Kasumi-1 (cell line): Measurements from ENCODE around the gene RPS19BP1.

Experiments
- DNase-seq, 2 experiments: peaks; one replicate each; lab custom pipeline; 2025; lab: John Stamatoyannopoulos, UW

The RPS19BP1 gene, protein sequence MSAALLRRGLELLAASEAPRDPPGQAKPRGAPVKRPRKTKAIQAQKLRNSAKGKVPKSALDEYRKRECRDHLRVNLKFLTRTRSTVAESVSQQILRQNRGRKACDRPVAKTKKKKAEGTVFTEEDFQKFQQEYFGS

DNA sequence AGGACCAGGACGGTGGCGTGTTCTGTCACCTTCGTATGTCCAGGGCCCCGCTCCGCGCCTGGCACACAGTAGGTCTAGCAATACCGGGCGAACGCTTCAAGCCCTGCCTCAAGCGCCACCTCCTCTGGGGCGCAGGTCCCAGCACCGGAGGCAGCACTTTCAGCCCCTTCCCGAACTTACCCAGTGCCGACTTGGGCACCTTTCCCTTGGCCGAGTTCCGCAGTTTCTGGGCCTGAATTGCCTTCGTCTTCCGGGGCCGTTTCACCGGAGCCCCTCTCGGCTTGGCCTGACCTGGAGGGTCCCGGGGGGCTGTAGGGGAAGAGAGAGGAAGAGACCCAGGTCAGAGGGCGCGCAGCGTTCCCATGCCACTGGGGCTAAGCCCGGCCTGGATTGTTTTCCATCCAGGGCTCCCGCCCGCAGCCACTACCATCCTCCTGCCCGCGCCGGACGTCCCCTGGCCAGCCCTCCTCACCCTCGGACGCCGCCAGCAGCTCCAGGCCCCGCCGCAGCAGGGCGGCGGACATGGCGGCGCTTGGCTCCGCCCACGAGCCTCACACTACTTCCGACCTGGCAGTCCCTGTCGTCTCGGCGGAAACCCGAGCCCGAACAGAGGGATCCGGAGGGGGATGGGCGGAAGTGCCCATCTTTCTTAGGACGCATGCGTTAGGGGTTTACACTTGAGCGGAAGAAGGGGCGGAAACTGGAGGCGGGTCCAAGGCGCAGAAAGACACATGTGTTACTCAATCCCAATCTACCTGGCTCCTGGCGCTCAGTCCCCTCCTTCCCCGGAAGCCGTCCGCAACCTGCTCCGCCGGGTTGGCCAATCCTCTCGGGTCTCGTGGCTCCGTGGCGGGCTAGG, at the start of gene RPS19BP1:
RPS19BP1 (minus strand) TSS at position 534 of the 859 bp plus-strand sequence; CDS start at position 524, 10 bp downstream.
- DNase-seq = peak; percentile 100

DNA sequence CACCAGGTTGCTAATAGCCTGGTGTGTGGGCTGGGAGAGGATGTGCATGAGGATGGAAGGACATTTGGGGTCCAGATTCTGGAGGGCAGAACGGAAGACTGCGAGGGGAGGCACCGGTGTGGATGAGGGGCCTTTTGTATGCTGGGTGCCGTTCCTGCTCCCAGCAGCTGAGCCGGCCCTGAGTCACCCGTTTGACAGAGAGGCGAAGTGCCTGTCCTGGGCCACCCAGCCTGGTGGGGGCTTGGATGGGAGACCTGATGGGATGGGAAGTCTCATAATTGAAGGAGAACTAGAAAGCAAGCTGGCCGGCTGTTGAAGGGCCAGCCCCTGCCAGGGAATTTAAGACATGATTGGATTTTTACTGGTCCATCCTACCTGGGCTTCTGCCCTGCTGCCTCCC, 48.8 kb upstream of the RPS19BP1 start:
- no peak for DNase-seq

DNA sequence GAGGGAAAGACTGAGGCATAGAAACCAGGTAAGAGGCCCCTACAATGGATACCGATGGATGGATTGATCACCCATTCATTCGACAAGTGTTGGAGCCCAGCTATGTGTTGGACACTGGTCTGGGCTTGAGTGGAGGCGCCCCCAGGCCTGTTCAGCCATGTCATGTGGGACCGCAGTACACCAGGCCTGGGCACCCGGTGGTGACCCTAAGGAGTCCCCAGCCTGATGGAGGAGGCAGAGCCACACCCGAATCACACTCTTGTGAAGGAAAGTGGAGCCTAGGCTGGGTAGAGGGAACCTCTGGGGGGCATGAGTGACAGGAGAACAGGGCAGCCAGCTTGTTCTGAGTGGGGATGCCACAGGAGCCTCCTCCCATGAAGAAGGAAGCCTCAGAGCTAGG, 48.2 kb upstream of the RPS19BP1 start:
- no peak for DNase-seq

DNA sequence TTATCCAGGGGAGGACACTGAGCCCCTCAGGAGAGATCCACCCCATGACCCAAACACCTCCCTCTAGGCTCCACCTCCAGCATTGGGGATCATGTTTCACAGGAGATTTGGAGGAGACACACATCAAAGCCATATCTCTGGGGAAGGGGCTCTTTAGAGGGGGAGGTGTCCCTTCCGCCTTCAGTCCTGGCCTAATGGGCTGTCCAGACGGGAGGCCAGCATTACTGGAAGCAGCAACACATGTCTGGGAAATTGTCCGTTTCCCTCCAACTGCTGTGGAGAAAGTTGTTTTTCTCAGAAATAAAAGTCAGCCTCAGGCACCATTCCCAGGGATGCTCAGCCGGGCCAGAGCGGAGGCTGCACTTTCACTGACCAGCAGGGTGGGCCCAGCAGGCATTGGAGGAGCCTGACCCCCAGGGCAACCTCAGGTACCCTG, 47.5 kb upstream of the RPS19BP1 start:
- DNase-seq = no peak

DNA sequence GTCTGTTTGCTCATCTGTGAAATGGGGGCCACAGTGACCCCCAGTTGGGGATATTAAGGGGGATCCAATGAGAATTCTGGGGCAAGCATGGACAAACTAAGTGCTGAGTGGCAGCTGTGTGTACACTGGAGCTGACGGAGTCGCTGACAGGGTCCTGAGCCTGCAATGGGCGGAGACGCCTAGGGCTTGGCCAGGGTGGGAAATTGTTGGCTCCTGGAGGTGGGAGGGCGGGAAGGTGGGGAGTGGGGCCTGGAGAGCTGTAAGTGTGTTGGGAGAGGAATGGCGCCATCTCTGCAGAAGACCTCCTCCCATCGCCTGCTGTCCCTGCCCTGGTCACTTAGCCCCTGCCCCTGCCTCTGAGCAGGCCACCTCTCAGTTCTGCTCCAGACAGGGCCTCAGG, 45.4 kb upstream of the RPS19BP1 start:
- no peak for DNase-seq

DNA sequence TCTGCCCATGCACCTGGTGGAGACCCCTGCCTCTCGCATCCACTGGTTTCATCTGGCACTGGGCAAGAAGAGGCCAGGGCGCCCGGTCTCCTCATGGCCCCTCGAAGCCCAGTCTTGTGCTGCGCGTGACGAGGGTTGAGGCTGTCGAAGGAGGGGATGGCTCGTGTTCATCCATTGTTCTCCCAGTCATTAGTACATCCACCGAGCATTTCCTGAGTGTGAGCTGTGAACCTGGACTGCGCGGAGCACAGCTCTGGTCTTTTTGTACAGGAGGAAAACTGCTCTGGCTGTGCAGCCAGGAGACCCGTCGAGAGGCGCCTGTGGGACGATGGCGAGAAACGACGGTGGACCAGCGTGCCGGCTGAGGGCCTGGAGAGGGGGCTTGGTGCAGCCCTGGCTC, 44.8 kb upstream of the RPS19BP1 start:
- DNase-seq = no peak

DNA sequence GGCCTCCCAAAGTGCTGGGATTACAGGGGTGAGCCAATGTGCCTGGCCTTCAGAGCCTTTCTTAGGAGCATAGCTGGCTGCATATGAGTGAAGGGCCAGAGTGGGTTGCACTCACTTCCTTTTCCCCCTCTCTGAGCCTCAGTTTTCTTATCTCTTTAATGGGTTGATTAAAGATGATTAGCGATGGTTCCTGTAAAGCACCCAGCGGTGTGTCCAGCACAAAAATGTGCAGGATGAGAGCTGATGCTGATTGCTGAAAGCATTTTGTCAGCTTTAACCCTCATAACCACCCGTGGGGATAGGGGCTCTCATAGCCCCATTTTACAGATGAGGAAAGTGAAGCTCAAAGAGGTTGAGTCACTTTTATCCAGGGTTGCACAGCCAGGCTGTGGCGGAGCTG, 43.5 kb upstream of the RPS19BP1 start:
- no peak for DNase-seq

DNA sequence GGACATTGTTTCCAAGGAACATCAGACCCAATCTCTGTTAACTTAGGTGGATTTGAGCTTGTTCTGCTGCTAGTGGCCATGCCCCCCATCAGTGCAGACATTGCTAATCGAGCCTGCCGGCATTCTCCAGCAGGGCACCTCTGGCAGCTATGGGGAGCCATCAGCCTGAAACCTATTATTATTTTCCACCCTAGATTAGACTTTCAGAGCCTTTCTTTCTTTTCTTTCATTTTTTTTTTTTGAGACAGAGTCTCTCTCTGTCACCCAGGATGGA, 42.9 kb upstream of the RPS19BP1 start:
- DNase-seq = no peak

DNA sequence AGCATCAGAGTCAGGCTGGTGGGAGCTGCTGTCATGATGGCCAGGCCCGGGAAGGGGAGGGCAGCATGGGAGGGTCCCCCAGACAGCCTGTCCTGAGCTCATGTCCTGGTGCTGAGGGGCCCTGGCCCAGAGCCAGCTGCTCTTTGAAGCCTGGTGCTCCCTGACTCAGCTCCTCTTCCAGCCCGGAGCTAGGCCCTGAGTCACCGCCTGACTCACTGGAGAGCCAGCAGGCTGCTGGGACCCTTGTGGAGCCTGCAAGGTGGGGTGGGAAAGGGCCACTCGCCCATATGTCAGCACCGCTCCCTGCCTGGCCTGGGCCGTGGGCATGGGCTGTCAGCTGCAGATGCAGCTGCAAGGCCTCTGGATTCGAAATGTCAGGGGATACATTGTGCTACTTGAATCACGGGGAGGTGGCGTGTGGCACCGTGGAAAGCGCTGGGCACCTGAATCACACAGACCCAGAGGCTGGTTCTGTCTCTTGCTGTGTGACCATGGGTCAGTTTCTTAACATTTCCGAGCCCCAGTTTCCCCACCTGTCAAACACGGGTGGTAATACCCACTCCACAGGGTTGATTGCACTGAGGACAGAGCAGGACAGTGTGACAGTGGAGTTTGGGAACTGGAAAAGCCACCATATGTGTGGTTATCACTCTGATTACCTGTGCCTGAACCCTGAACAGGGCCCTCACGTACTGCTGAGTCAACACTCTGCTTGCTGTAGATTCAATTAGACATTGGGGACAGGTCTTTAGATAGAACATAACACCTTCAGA, 42.4 kb upstream of the RPS19BP1 start:
- no peak for DNase-seq

DNA sequence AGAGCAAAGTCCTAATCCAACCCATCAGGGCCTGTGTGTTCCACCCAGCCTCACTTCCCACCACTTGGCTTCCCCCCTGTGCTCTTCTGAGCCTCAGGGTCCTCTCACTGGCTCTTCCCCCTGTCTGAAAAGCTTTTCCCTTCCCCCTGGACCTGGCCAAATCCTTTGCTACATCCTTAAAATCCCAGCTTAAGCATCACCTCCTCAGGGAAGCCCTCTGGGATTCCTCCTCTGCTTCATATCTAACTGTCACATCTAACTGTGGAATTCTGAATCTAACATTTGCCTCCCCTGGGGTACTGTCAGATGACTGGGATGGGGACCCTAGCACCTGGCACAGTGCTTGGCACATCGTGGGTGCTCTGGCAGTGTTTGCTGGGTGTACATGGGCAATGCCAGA, 39.0 kb upstream of the RPS19BP1 start:
- DNase-seq = no peak

DNA sequence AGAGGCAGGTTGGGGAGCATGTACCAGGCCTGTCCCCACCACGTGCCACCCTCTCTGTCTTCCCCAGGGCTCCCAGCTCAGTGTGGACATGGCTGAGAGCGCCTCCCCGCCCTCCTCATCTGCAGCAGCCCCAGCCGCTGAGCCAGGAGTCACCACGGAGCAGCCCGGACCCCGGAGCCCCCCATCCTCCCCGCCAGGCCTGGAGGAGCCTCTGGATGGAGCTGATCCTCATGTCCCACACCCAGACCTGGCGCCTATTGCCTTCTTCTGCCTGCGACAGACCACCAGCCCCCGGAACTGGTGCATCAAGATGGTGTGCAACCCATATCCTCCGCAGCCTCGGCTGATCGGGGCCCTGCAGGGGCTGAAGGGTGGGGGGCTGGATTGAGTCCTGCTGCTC, 38.1 kb upstream of the RPS19BP1 start, which contains the start of gene CACNA1I:
CACNA1I (plus strand) TSS at position 89 of the 400 bp plus-strand sequence; CDS start at position 89, 0 bp downstream.
- no peak for DNase-seq

DNA sequence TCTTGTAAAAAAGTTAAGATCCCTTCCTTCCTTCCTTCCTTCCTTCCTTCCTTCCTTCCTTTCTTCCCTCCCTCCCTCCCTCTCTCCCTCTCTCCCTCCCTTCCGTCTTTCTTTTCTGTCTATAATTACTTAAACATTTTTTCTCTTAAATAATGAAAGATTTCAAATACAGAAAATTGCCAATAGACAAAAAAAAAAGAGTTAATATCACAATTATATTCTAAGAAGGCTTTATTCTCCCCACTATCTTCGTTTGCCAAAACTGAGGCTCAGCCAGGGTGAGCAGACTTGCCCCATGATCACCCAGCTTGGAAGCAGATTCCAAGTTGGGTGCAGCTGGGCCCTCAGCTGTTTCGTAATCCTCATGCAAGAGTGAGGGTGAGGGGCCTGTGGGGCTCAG, 37.7 kb upstream of the RPS19BP1 start:
- no peak for DNase-seq

DNA sequence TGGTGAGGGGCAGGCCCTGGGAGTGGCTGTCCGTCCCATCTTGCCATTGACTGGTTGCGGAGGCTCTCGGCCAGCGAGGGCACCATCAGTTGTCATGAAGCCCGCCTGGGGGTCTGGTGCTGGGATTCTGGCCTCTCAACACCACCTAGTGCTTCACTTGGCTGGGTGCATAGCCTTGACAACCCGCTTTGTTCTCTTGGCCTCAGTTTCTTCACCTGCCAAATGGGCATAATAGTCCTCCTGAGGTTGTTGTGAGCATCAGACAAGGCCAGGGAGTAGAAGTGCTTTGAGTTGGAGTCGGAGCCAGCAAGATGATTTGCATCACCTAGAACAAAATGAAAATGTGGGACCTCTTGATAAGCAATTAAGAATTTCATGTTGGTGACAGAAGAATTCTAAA, 36.5 kb upstream of the RPS19BP1 start:
- DNase-seq = no peak

DNA sequence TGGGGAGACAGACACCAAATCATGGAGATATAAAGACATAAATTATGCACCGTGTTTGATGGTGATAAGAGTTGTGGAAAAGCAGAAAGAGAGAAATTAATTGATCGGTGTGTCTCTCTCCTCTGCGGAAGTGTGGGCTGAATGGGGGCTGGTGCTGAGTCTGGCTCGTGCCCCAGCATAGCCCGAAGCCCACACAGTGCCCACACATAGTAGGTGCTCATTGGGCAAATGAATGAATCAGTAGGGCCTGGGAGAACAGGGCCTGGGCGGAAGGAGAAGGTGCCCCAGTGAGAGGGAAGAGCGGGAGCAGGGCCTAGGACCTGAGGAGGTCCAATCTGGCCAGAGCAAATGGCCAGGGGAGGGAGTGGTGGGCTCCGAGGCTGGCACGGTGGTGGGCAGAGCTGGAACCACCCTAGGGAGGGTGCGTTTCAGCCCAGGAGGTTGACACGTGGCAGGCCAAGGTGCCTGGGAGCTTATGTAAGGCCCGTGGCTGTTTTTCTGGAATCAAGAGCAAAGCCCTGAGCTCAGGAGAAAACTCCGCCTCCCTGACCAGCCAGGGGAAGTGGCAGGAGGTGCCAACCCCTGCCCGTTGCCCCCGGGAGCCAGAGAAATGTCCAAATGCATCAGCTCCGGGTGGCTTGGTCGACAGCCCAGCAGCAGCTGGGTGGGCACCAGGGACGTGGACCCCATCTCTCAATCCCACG, 35.9 kb upstream of the RPS19BP1 start:
- no peak for DNase-seq

DNA sequence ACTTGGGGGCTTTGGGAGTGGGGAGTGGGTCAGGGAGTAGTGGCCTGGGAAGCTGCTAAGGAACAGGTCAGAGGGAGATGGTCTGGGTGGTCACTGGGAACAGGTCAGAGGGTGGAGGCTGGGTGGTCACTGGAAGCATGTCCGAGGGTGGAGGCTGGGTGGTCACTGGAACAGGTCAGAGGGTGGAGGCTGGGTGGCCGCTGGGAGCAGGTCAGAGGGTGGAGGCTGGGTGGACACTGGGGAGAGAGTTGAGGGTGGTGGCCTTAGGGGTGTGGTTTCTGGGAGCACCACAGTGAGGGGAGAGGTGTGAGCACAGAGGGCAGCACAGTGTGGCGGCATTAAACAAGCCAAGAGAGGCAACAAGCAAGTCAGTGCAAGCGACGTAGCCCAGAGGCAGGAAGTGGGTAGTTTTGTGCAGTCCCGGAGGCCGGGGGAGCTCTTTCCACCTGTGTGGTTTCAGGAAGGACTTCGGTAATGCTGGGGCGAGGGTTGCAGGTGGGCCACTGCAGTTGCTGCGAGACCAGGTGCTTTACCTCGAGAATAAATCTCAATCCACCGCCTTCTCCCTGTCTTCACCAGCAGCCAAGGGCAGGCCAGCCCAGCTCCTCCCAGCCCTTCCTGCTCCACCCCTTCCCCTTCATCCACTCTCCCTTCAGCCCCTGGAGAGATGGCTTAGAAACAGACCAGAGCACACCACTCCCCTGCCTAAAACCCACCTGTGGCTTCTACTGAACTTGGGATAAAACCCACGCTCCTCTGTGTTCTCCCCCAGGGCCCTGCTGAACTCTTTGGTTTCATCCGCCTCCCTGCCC, 34.8 kb upstream of the RPS19BP1 start:
- no peak for DNase-seq

DNA sequence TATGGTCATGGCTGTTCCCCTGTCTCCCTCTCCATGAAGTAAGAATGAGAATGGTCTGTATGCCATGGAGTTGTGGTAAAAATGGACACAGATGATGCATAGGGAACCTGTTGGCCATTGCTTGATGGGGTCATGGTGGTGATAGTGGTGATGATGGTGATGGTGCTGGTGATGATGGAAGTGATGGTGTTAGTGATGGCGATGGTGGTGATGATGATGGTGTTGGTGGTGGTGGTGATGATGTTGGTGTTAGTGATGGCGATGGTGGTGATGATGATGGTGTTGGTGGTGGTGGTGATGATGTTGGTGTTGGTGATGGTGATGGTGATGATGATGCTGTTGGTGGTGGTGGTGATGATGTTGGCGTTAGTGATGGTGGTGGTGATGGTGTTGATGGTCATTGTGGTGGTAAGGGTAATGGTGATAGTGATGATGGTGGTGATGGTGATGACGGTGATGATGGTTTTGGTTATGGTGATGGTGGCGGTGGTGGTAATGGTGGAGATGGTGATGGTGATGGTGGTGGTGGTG, 32.9 kb upstream of the RPS19BP1 start:
- DNase-seq = no peak

DNA sequence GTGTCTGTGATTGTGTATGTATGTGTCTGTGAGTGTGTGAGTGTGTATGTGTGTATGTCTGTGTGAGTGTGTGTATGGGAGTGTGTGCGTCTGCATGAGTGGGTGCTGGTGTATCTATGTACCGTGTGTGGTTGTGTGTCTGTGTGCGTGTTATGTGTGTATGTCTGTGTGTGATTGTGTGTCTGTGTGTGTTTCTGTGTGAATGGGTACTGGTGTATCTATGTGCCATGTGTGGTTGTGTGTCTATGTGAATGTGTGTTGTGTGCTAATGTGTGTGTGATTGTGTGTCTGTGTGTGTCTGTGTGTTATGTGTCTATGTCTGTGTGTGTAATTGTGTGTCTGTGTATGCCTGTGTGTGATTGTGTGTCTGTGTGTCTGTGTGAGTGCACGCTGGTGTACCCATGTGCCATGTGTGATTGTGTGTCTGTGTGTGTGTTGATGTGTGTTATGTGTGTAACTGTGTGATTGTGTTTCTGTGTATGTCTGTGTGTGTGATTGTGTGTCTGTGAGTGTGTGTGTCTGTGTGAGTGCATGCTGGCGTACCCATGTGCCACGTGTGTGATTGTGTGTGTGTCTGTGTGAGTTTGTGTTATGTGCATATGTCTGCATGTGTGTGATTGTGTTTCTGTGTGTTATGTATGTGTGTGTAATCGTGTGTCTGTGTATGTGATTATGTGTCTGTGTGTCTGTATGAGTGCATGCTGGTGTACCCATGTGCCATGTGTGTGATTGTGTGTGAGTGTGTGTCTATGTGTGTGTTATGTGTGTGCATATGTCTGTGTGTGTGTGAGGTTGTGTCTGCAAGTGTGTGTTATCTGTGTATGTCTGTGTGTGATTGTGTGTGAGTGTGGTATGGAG, 31.3 kb upstream of the RPS19BP1 start:
- no peak for DNase-seq

DNA sequence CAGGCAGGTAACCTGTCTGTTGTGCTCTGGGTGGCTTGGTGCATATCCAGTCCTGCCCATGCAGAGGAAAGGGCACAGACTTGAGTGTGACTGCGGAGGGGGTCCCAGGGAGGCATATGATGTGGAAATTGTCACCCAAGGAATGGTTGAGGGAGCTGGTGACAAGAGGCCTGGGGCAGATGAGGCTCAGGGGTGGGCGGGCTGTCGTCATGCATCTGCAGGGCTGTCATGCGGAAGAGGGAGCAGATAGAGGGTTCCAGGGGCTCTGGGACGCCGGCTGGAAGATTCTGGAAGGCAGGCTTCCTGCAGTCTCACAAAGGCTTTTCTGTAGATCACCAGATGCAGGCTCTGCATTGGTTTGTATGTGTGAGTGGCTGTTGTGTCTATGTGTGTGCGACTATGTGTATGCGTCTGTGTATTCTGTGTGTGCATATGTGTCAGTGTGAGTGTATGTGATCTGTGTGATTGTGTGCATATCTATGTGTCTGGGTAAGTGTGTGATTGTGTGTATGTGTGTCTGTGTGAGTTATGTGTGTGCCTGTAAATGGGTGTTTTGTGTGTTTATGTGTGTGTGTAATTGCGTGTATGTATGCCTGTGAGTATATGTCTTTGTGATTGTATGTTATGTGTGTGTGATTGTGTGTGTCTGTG, 30.4 kb upstream of the RPS19BP1 start:
- no peak for DNase-seq

DNA sequence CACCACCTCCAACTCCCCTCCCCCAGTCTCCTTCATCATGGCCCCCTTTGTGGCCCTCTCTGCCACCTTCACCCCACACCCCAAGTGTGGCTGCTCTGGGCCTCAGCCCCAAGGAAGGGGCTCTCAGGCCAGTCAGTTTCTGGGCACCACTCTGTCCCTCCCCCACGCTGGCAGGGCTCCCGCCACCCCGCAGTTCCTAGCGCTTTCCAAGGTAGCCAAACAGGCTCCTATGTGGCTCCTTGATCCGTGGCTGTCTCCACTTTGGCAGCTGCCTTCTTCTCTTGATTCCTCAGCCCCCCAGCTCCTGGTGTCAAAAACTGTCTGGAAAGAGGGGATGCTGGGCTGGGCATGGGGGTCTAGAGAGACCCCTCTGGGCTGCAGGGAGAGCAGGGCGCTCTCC, 27.6 kb upstream of the RPS19BP1 start:
- no peak for DNase-seq
